Mammary epithelial cell (primary cell): ENCODE data around the gene KCNMB2.

Experiments used
- EZH2 ChIP-seq: IDR thresholded peaks from 2 replicates; pipeline ENCODE4 v1.6.1; 2012; ENCODE audit warnings: low read length, inconsistent platforms, borderline replicate concordance
- TF ChIP-seq, protein P1 (sequence below), 2 donors: IDR thresholded peaks in 1 of 2; conservative IDR thresholded peaks in 1 of 2; 2 replicates each; pipeline ENCODE4 v1.5.1; 2011 to 2012; ENCODE audit warnings: inconsistent platforms in 2 of 2, low read length in 2 of 2, mild to moderate bottlenecking in 2 of 2, control low read depth in 1 of 2, low read depth in 1 of 2; ENCODE audit not compliant: insufficient read depth in 1 of 2; ENCODE audit errors: extremely low read depth in 1 of 2

DNA sequence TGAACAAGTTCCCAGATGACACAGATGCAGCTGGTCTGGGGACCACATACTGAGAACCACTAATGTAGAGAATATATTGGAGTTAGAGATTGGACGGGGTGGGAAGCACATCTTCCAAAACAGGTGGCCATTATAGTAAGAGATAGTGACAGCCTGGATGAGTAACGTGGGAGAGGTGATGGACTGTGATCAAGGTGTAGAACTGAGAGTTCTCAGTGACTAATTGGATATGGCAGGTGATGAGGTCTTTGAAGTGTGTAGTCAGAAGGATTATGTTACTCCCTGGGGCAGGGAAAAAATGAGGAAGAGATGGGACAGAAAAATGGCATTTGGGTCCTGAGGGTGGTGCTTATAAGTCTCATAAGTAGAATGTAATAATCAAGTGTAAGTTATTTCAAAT, 66.6 kb downstream of the KCNMB2 start:
- TF ChIP-seq, protein P1, sequence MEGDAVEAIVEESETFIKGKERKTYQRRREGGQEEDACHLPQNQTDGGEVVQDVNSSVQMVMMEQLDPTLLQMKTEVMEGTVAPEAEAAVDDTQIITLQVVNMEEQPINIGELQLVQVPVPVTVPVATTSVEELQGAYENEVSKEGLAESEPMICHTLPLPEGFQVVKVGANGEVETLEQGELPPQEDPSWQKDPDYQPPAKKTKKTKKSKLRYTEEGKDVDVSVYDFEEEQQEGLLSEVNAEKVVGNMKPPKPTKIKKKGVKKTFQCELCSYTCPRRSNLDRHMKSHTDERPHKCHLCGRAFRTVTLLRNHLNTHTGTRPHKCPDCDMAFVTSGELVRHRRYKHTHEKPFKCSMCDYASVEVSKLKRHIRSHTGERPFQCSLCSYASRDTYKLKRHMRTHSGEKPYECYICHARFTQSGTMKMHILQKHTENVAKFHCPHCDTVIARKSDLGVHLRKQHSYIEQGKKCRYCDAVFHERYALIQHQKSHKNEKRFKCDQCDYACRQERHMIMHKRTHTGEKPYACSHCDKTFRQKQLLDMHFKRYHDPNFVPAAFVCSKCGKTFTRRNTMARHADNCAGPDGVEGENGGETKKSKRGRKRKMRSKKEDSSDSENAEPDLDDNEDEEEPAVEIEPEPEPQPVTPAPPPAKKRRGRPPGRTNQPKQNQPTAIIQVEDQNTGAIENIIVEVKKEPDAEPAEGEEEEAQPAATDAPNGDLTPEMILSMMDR (conservative IDR thresholded peaks at IDR 0.05 in 1 of 2, IDR thresholded peaks at IDR 0.05 in 1 of 2; ENCODE audit: extremely low read depth in 1 of 2, insufficient read depth in 1 of 2, low read depth in 1 of 2, low read length in 2 of 2), result no peak
- no peak for TF ChIP-seq EZH2
